ENCODE measurements around the gene PRPF18. TPM values are rescaled to one million over a fixed set of nuclear protein-coding genes. Genes with fewer than 3 reads are reported as not detected.
A peak's percentile ranks its signal among the peaks of the same experiment; 100 is the strongest.

Gene PRPF18
- total and polyA plus RNA-seq, 2 donors from 2014 or later: 23.0 to 24.4 TPM

GRCh38 chr10:13630231-13630630 is 43.5 kb downstream of the PRPF18 start:
- no peak for TF ChIP-seq CTCF (IDR thresholded peaks at IDR 0.05; ENCODE audit: borderline replicate concordance, extremely low read depth, insufficient read depth)
- Histone ChIP-seq H3K4me1 (ENCODE audit: control insufficient read depth in 2 of 3, insufficient read depth in 2 of 3, low read depth in 1 of 3, low read length in 3 of 3) (peaks cover 0 to 4% (median 0%) of the 10 kb centered on the region in 3 donors), H3K27me3 (ENCODE audit: control insufficient read depth, insufficient read depth, low read length) (no peaks in the 10 kb centered on the region), H3K36me3 (ENCODE audit: control insufficient read depth in 2 of 3, insufficient read depth in 3 of 3, low read length in 3 of 3) (peaks cover 0 to 6% (median 2%) of the 10 kb centered on the region in 3 donors), H3K4me3 (ENCODE audit: low read length in 3 of 3) (no peak overlapping the region), H3K9me3 (ENCODE audit: control insufficient read depth in 2 of 3, insufficient read depth in 1 of 3, low read length in 3 of 3) (no peaks in the 10 kb centered on the region), H3K9ac (ENCODE audit: low read length in 3 of 3) (no peak overlapping the region), H3K27ac (ENCODE audit: low read depth in 2 of 2, low read length in 2 of 2) (no peak overlapping the region)
- FAIRE-seq (no peak), DNase-seq (peak in 2 of 5 donors; percentile 35 to 61)
- intact Hi-C loops (cut with DNase I): no loop called here

DNA sequence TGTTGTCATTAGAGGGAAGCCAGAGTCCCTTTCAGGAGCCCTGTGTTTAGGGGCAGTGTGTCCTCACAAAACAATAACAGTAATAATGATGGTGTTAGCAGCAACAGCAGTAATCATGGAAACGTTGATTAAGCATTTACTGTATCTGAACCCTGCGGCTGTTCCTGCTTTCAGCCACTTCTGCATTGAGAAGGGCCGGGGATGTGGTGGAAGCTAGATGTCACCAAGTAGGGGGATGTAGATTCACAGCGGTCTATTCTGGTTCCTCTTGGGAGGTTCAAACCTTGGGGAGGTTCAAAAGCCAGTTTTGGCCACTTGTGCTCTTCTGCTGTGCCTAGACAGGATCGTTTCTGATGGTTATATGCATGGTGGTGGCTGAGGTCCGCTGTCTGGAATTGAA is 44.8 kb downstream of the PRPF18 start:
- H3K4me3 ChIP-seq (ENCODE audit: low read length in 3 of 3): no peak overlapping the region
- H3K9ac ChIP-seq (ENCODE audit: low read length in 3 of 3): no peak overlapping the region
- no peak for TF ChIP-seq CTCF (IDR thresholded peaks at IDR 0.05; ENCODE audit: borderline replicate concordance, extremely low read depth, insufficient read depth)
- intact Hi-C loops (cut with DNase I): no loop called here
- DNase-seq: no peak
- FAIRE-seq: no peak
- peaks cover 0 to 4% (median 0%) of the 10 kb centered on the region in 3 donors for H3K4me1 ChIP-seq (ENCODE audit: control insufficient read depth in 2 of 3, insufficient read depth in 2 of 3, low read depth in 1 of 3, low read length in 3 of 3)
- no peak overlapping the region for H3K27ac ChIP-seq (ENCODE audit: low read depth in 2 of 2, low read length in 2 of 2)
- H3K9me3 ChIP-seq (ENCODE audit: control insufficient read depth in 2 of 3, insufficient read depth in 1 of 3, low read length in 3 of 3): no peaks in the 10 kb centered on the region
- H3K36me3 ChIP-seq (ENCODE audit: control insufficient read depth in 2 of 3, insufficient read depth in 3 of 3, low read length in 3 of 3): peaks cover 0 to 6% (median 2%) of the 10 kb centered on the region in 3 donors
- no peaks in the 10 kb centered on the region for H3K27me3 ChIP-seq (ENCODE audit: control insufficient read depth, insufficient read depth, low read length)

DNA sequence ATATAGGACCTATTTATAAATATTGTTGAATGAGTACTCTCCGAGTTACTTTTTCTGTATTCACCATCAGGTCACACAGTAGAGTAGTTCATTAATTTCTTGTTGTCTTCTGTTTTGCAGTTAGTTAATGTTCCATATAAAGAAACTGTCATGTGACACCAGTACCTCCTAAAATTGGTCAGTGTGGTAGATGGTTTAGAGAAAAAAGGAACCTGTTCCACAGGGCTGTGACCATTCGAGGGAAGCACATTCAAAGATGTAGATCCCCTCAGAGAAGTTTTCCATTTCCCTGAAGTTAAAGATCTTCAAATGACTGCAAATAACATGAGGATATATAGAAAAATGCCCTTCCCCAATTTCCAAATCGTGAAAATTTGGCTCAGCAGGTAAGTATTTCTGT is 45.7 kb downstream of the PRPF18 start:
- Histone ChIP-seq H3K4me1 (ENCODE audit: control insufficient read depth in 2 of 3, insufficient read depth in 2 of 3, low read depth in 1 of 3, low read length in 3 of 3) (peaks cover 0 to 4% (median 0%) of the 10 kb centered on the region in 3 donors), H3K36me3 (ENCODE audit: control insufficient read depth in 2 of 3, insufficient read depth in 3 of 3, low read length in 3 of 3) (peaks cover 0 to 6% (median 2%) of the 10 kb centered on the region in 3 donors), H3K4me3 (ENCODE audit: low read length in 3 of 3) (no peak overlapping the region), H3K9ac (ENCODE audit: low read length in 3 of 3) (no peak overlapping the region), H3K27ac (ENCODE audit: low read depth in 2 of 2, low read length in 2 of 2) (no peak overlapping the region), H3K27me3 (ENCODE audit: control insufficient read depth, insufficient read depth, low read length) (no peaks in the 10 kb centered on the region), H3K9me3 (ENCODE audit: control insufficient read depth in 2 of 3, insufficient read depth in 1 of 3, low read length in 3 of 3) (no peaks in the 10 kb centered on the region)
- DNase-seq (peak in 2 of 5 donors; percentile 49 to 61), FAIRE-seq (no peak)
- no peak for TF ChIP-seq CTCF (IDR thresholded peaks at IDR 0.05; ENCODE audit: borderline replicate concordance, extremely low read depth, insufficient read depth)
- intact Hi-C loops (cut with DNase I): no loop called here

- H3K27me3 ChIP-seq (ENCODE audit: control insufficient read depth, insufficient read depth, low read length): no peaks in the 10 kb centered on the region
- no peaks in the 10 kb centered on the region for H3K9me3 ChIP-seq (ENCODE audit: control insufficient read depth in 2 of 3, insufficient read depth in 1 of 3, low read length in 3 of 3)
- FAIRE-seq (no peak), DNase-seq (no peak)
- intact Hi-C loops (cut with DNase I): no loop called here
- H3K4me3 ChIP-seq (ENCODE audit: low read length in 3 of 3): no peak overlapping the region
- TF ChIP-seq CTCF (IDR thresholded peaks at IDR 0.05; ENCODE audit: borderline replicate concordance, extremely low read depth, insufficient read depth): no peak
- peaks cover 0 to 6% (median 2%) of the 10 kb centered on the region in 3 donors for H3K36me3 ChIP-seq (ENCODE audit: control insufficient read depth in 2 of 3, insufficient read depth in 3 of 3, low read length in 3 of 3)
- peaks cover 0 to 4% (median 0%) of the 10 kb centered on the region in 3 donors for H3K4me1 ChIP-seq (ENCODE audit: control insufficient read depth in 2 of 3, insufficient read depth in 2 of 3, low read depth in 1 of 3, low read length in 3 of 3)
- H3K27ac ChIP-seq (ENCODE audit: low read depth in 2 of 2, low read length in 2 of 2): peak overlapping the region in 1 of 2 donors; percentile 44
- no peak overlapping the region for H3K9ac ChIP-seq (ENCODE audit: low read length in 3 of 3)
These were observed 46.2 kb downstream of the PRPF18 start for GRCh38 chr10:13632884-13633440.
